ENCODE measurements around the gene HSPA8.
"Not testable (repeated sequence)": the region's sequence is repeated elsewhere in the genome, so short reads cannot be mapped to it uniquely, and the experiment has no call there.

The HSPA8 gene

DNA sequence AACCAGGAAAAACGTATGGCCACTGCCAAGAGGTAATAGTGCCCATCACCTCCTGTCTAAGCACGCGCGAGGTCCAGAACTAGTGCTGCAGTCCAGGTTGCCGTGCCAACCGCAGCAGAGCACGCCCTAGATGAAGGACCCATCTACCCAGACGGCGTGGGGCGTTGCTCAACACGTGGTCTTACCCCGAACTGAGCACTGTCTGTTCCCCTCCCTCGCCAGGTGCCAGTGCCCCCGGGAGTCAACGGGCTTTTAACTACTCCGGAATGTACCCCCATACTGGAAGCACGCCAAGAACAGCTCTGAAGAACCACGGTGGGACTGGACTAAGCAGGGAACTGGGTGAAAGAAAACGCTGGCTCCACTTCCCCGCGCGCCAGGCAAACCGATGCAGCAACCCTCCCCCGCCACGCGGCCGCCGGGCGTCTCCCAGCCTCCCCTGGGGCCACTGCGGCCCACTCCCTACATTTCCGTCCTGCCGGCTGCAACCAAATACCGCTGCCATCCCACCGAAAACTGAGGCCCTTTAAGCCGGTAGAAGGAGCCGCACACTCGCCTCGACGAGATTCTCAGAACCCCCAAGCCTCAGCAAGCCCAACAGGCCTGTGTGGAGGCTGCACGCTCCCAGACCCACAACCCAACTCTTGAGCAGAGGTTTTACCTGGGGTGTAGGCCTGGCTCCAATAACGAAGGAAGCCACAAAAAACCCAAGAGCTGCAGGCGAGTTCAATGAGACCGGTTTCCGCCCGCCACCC lies at the start of gene HSPA8:
TSS of gene HSPA8 (minus strand) at position 734 of the 755 bp plus-strand sequence. CDS start 812 bp downstream, outside the sequence.
- DNase-seq: peak; percentile 56 to 57

DNA sequence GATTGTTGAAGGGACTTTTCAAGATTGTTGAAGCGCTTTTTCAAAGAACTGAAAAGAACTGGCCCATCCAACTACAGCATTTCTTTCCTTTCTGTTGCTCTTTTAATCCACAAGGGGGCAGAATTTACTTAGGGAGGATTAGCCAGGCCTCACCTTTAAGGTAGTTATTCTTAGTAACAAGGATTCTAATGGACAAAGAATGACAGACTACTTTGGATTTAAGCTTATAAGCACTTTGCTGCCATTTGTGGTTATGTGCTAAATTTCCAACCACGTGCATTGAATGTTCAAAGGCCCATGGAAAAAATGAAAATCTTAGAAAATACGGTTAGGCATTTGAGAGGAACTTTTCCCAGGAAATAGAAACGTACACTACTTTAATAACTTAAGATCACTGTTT lies 49.5 kb upstream of the HSPA8 start:
- DNase-seq: peak; percentile 37 to 55

DNA sequence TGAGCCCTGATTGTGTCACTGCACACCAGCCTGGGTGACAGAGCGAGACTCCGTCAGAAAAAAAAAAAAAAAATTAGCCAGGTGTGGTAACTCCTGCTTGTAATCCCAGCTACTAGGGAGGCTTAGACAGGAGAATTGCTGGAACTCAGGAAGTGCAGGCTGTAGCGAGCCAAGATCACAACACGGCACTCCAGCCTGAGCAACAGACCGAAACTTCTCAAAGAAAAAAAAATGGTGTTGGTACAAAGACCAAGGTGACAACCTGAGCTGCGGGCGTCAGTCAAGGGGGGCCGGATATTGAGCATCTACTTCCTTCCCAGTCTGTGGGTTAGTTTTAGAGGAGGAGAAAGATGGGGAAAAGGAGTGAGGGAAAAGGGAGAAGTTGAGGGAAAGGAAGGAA lies 48.5 kb upstream of the HSPA8 start:
- DNase-seq: no peak

DNA sequence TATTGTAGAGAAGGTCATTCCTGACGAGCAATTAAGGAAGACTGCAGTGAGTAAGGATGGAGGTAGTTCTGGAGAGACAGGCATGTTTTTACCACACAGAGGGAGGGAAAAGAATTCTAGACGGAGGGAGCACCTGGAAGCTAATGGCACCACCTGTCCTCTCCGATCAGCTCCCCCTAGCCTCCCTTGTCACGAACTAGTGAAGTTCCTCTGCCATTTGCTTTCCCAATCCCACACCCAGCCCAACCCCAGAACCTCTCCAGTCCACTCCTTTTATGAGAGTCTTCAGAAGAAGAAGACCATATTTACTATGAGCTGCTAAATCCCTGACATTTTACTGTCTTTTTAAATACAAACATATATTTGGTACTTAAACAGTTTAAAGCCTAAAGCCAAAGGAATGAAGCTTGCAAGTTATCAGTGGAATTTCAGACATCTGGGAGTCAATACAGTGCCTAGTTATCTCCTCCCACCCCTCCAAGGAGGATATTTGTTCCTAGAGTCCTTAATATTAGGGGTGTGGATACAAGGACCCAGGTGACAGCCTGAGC lies 46.1 kb upstream of the HSPA8 start:
- no peak for DNase-seq

DNA sequence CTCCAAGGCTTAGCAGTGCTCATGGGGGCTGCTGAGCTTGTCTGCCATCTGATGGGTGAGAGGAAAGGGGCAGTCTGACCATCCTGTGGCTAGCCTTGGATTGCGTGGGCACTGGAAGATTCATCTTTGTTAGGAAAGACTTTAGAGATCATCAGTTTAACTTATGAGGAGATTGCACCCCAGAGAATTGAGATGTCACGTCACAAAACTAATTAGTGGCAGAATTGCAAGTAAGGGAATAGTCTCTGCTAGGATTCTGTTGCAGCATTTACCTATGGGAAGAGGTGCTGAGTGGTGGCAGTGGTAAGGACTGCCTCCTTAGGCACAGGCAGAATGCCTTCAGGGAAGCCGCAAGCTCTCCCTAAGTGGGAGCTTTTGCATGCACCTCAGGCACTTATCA lies 42.8 kb upstream of the HSPA8 start:
- no peak for DNase-seq

DNA sequence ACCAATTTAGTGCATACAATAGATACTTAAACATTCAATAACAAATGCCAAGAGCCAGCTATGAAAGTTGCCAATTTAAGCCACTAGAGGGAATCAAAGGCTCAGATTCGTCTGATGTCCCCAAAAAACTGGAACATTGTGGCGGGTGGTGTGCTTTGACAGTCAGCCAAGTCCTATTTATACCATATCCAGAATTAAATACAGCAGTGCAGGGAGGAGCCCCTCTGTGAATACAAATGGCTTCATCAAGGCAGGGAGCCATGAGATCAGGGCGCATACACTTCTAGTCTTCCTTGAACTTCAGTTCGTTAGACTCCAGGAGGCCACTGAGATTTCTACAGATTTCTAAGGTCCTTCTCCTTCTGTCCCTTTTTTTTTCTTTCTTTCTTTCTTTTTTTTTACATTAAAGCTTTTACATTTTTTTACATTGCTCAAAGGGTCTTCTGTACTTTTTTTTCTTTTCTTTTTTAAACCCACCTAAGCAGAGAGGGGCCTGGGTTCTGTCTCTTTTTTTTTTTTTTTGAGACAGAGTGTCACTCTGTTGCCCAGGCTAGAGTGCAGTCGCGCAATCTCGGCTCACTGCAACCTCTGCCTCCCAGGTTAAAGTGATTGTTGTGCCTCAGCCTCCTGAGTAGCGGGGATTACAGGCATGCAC lies 41.5 kb upstream of the HSPA8 start:
- DNase-seq: peak; percentile 54 to 73

DNA sequence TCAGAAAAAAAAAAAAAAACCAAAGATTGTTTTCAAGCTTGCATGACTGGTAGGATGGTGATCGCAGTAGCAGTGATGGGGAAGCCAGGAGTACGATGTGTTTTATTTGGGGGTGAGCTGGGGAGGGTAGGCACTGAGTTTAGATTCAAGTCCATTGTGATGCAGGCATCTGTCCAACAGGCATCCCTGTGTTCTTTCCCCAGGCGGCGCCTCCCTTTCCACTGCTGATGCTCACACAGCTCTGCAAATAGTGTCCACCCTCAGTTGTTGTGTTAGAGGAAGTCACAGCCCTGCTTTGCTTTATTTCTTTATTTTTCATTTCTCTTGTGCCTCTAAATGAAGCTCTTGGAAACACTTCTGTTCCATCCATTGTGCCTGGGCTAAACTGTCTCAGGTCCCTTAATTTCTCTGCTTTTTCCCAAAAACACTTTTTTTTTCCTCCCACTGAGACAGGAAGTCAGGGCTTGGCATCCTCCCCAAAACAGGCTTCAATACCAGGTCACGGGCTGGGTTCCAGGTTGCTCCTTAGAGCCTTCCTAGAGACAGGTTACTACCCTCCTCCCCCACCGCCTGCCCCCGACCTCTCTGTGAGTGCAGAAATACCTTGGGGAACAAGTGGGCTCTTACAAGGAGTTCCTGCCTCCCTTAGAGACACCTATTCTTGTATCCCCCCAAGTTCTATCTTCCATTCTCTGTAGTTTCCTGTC lies 38.6 kb upstream of the HSPA8 start:
- DNase-seq: no peak

DNA sequence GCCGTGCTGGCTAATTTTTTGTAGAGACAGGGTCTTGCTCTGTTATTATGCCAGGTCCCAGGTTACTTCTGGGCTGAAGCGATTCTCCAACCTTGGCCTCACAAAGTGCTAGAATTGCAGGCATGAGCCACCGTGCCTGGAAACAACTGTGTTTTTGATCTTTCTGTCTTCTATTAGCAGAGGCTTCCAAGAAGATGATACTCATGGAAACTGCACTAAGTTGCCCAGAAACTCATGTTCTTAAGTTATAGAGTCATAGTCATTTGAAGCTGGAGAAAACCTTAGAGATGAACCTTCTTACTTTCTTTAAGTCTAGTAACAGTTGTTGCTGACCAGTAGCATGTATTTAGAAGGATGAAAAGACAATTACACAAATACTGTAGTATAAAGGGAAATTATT lies 37.1 kb upstream of the HSPA8 start:
- no peak for DNase-seq

DNA sequence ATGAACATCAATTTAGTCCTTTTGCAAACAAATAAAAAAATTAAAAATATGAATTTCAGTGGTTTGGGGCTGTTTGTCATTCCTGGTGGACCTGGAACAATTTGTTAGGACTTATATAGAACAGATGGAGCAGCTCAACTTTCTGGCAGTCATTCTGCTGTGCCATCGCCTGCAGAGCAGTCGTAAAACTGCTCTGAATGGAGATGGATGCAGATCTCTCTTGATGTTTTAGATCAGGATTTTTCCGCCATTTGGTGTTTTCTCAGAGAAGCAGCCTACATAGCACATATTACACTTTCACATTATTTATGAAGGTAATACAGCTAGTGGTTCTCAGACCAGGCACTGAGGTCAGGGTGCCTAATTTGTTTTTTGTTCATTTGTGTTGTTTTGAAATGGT lies 31.8 kb upstream of the HSPA8 start:
- no peak for DNase-seq

DNA sequence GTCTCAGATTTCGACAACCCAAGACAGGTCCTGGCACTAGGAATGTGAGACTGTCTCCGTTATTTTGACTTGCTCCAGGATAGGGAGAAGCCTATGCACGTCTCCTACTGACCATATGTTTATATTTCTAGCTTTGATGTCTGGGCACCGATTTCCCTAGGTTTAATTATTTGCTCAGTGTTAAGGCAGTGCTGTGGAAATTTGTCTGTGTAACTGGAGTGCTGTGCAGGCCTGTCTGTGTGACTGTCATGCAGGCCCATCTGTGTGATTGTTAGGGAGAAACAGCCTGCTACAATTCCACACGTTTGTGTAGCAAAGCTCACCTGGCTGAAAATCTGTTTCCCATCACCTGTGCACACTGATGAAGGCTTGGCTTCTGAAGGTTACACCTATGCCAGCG lies 29.6 kb upstream of the HSPA8 start:
- DNase-seq: no peak

DNA sequence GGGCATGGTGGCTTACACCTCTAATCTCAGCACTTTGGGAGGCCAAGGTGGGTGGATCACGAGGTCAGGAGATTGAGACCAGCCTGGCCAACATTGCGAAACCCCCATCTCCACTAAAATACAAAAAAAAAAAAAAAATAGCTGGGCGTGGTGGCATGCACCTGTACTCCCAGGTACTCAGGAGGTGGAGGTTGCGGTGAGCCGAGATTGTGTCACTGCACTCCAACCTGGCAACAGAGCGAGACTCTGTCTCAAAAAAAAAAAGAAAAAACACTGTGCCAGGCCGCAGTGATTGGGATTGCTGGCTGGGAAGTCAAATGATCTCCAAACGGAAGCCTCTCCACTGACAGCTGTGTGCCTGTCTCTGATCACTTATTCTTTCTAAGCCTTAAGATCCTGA lies 28.2 kb upstream of the HSPA8 start:
- DNase-seq: not testable (repeated sequence)

DNA sequence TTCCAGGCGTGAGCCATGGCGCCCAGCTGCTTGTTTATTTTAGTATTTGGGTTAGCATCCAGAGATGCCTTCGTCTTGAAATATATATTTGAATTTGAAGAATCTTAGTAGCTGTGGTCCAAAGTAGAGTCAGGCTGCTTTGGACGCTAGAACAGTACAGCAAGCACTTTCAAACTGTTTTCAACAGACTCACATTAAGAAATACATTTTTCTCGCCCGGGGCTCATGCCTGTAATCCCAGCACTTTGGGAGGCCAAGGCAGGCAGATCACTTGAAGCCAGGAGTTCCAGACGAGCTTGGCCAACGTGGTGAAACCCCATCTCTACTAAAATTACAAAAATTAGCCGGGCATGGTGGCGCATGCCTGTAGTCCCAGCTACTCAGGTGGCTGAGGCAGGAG lies 27.0 kb upstream of the HSPA8 start:
- DNase-seq: not testable (repeated sequence)

DNA sequence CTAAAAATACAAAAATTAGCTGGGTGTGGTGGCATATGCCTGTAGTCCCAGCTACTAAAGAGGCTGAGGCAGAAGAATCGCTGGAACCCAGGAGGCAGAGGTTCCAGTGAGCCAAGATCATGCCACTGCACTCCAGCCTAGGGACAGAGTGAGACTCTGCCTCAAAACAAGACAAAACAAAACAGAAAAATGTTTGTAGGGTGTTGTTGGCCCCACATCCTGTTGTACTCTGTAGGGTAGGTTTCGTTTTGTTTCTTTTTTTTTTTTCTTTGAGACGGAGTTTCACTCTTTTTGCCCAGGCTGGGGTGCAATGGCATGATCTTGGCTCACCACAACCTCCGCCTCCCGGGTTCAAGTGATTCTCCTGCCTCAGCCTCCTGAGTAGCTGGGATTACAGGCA lies 25.7 kb upstream of the HSPA8 start:
- not testable (repeated sequence) for DNase-seq

DNA sequence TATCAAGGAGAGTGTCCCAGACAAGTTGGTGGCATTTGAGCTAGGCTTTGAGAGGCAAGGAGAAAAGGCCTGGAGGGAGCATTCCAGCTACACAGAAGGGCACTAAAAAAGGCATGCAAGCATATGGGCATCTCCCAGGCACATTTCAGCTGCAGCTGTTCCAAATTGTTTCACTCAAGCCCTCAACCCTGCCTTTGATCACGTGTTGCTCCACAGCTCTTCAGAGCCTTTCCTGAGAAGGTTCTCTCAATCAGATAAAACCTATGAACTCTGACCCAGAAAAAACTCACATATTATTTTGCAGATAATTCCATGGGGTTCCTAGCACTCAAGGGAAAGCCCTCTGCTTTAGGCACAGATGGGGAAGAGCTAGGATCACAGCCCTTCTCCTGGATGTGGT lies 24.4 kb upstream of the HSPA8 start:
- no peak for DNase-seq

DNA sequence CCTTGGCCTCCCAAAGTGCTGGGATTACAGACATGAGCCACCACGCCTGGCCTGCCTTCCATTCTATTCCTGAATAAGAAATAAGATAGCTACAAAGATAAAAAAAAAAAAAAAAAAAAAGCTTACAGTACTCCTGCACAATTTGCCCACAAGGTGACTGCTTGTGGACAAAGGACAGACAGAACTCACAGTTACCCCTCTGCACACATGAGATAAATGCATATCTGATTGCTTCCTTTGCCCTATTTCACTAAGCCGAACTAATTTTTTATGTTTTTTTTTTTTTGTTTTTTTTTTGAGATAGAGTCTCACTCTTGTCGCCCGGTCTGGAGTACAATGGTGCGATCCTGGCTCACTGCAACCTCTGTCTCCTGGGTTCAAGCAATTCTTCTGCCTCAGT lies 23.6 kb upstream of the HSPA8 start:
- DNase-seq: no peak

DNA sequence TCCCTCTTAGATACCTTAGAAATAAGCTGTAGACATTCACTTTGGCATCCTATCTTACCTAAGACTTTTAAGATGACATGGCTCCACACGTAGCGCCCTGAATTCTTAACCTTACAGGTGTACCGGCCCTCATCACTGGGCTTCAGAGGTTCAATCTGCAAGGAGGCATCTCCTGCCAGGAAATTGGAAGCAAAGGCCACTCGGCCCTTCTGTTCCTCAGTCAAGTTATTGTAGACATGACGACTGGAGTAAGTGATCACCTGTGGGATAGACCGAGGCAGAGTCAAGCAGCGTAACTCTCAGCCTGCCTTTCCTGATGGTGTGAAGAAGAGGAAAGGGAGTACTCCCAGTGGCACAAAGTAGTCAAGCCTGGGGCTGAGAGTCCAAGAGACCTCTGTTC lies 22.5 kb upstream of the HSPA8 start:
- no peak for DNase-seq

DNA sequence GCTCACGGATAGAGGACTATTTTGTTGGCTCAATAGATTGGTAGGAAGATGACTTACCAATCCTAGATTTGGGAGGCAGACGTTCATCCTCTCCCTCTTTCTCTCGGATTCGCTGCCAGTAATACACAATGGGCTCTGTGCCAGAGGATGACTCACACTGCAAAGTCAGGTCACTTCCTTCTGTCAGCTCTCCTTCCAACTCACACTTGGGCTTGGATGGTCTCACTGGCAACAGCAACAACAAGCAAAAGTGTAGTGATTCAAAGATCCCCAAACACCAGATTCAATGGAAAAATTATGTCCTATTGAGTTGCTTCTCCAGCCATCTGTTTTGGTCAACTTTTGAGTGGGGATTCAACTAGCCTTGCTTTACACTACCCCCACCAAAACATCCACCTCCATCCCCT lies 21.7 kb upstream of the HSPA8 start:
- peak; percentile 19 to 45 for DNase-seq

DNA sequence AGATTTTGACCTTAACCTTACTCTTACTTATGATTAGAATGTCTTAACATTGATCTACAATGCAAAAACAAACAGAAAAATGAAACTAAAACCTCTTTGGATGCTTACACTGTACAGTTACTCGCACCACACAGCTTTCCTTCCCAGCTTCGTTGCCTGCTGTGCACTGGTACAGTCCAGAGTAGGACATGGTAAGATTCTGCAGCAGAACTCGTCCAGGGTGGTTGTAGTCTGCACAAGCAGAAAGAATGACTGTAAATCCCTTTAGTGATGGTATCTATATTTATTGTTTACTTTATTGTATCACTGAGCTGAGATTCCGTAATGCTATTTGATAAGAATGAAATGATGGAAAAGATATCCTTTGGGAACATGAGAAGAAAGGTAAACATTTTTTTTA lies 21.0 kb upstream of the HSPA8 start:
- DNase-seq: no peak

DNA sequence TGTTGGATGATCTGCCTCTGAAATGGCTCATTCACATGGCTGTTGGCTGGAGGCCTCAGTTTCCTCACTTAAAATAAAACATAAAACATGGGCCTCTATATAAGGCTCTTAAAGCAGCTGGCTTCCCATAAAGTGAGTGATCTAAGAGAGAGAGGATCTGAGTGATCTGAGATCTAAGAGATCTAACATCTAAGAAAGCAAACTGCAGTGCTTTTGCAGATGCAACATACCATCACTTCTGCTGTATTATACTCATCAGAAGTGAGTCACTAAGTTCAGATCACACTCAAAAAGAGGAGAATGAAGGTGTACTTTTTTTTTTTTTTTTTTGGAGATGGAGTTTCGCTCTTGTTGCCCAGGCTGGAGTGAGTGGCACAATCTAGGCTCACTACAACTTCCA lies 18.1 kb upstream of the HSPA8 start:
- DNase-seq: no peak

DNA sequence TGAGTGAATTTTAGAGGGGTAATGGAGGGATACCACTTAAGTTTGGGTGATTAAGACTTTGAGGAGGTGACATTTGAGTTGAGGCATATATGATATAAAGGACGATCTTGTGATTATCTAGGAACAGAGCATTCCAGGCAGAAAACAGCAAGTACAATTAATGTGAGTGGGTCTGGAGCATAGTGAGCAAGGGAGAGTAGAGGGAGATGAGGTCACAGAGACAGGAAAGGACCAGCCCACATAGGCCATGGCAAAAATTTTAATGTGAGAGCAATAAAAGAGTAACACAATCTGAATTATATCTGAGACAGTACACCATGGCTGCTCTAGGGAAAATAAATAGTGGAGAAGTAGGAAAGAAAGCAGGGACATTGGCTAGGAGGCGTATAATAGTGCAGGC lies 14.5 kb upstream of the HSPA8 start:
- no peak for DNase-seq

DNA sequence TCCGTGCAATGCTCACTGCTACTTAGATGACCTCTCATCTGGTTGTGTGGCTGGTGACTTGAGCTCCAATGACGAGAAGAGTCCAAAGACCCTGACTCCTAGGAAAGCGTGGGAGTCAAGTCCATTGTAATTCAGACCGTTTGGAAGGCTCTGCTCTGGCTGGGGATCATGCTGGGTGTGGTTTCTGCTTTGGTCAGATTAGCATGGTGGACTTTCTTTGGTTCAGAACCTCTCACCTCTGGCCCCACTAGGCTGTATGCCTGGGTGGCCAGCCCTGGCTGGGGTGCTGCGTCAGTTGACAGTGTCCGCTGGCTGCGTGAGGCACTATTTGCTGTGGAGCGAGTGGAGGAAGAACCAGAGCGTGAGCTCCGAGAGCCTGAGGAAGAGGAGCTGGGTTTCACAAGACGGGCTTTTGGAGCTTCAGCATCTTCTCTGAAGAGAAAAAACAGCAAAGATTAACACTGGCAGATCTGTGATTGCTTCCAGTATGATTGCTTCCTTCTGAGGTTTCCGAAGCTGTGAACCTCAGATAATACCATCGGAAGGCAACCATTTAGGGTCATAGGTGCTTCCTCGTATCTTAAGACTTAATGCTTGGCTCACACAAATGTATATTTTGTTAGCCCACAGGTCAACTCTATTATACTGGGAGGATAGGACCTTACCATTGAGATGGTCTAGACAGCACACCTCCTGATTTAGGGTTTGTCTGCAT lies 11.6 kb upstream of the HSPA8 start:
- no peak for DNase-seq

DNA sequence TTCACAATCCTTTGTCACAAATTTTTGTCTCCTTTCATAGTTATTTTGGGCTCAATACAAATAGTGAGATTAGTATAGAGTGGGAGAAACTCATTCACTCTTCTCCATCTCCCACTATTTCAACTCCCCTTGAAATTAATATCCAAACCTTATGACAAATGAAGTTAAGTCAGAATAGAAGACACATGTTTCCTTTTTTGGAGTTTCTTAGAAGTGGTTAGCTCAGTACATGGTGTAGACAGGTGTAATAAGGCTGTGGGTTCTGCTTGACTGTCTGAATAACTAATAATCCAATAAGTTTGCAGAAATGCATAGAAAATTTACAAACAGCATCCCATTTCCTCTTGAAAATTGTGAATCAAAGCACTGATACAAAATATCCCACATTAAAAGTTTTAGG lies 10.8 kb upstream of the HSPA8 start:
- DNase-seq: no peak

DNA sequence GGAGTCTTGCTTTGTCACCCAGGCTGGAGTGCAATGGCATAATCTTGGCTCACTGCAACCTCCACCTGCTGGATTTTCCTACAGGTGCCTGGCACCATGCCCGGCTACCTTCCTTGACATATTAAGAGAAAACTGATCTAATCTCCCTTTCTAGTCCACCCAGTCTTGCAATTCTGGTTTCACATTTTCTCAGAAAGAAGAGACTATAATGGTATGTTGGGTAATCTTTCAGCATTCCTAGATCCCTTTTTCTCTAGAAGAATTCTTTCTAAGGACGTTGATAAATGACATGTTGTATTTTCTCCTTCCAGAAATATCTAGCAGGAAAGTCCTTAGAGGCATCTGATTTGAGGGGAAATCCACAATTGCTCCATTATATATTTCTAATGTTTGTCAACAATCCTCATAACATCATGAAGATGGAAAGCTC lies 10.4 kb upstream of the HSPA8 start:
- no peak for DNase-seq

Measured in Kasumi-1 (cell line).